HG03025 (cell line): ENCODE data around the gene NAA20.

Source experiments
- ATAC-seq: cut with Tn5 transposase; IDR thresholded peaks from one replicate; pipeline ENCODE4 v1.9.1; 2021; ENCODE audit warnings: mild to moderate bottlenecking, moderate library complexity; ENCODE audit not compliant: unreplicated experiment, low FRiP score

Gene NAA20

GRCh38 chr20:20017844-20018185, 653 bp downstream of the NAA20 start:
- peak; percentile 9 for ATAC-seq

- ATAC-seq, result no peak
Measured at GRCh38 chr20:20018366-20018765, 1.2 kb downstream of the NAA20 start.

GRCh38 chr20:20019123-20019522, 2.0 kb downstream of the NAA20 start:
- ATAC-seq, result no peak

GRCh38 chr20:20020908-20021307, 3.7 kb downstream of the NAA20 start:
- no peak for ATAC-seq

GRCh38 chr20:20021835-20022234, 4.7 kb downstream of the NAA20 start:
- ATAC-seq, result no peak

GRCh38 chr20:20022498-20022897, 5.3 kb downstream of the NAA20 start:
- peak; percentile 57 for ATAC-seq

GRCh38 chr20:20023395-20023794, 6.2 kb downstream of the NAA20 start:
- no peak for ATAC-seq

GRCh38 chr20:20024942-20025341, 7.8 kb downstream of the NAA20 start:
- ATAC-seq, result no peak

GRCh38 chr20:20027284-20027683, 10.1 kb downstream of the NAA20 start:
- no peak for ATAC-seq

GRCh38 chr20:20031790-20032189, 14.6 kb downstream of the NAA20 start:
- ATAC-seq, result no peak

GRCh38 chr20:20034486-20034885, 17.3 kb downstream of the NAA20 start:
- ATAC-seq, result no peak

- ATAC-seq, result no peak
Measured at GRCh38 chr20:20036756-20037155, 19.6 kb downstream of the NAA20 start.

- ATAC-seq, result no peak
Measured at GRCh38 chr20:20037960-20038359, 20.8 kb downstream of the NAA20 start.

- ATAC-seq, result no peak
Measured at GRCh38 chr20:20038586-20038985, 21.4 kb downstream of the NAA20 start.

- no peak for ATAC-seq
Measured at GRCh38 chr20:20039752-20040387, 22.7 kb downstream of the NAA20 start.

GRCh38 chr20:20051767-20052073, 34.6 kb downstream of the NAA20 start:
- peak; percentile 19 for ATAC-seq

- ATAC-seq, result peak; percentile 95
Measured at GRCh38 chr20:20052074-20052970, 35.2 kb downstream of the NAA20 start, which contains the start of the genes CFAP61 and CRNKL1. Gene CFAP61, plus strand, starts transcription at chr20:20052532. Its CDS starts 4,122 bp downstream, at chr20:20056654. Gene CRNKL1, minus strand, starts transcription at chr20:20052466. Its CDS starts 124 bp downstream, at chr20:20052342.

- ATAC-seq, result no peak
Measured at GRCh38 chr20:20060234-20060998, 43.3 kb downstream of the NAA20 start.

- ATAC-seq, result no peak
Measured at GRCh38 chr20:20063941-20064702, 47.0 kb downstream of the NAA20 start.

- no peak for ATAC-seq
Measured at GRCh38 chr20:20065361-20065760, 48.2 kb downstream of the NAA20 start.
